H54 (cell line): ENCODE measurements around the gene CACNB1.

Experiments
- DNase-seq: peaks from one replicate; pipeline ENCODE4 v3.0.0; 2011; ENCODE audit warnings: low spot score, mixed read lengths; ENCODE audit not compliant: insufficient read length
- FAIRE-seq: peaks from 3 replicates; lab custom pipeline; 2011; peaks lifted over from hg19 to GRCh38; lab: Jason Lieb, UNC
- POLR2A ChIP-seq: IDR thresholded peaks from 2 replicates; pipeline ENCODE4 v1.6.1; 2011; ENCODE audit warnings: low read depth, mild to moderate bottlenecking, low read length

CACNB1 gene

DNA sequence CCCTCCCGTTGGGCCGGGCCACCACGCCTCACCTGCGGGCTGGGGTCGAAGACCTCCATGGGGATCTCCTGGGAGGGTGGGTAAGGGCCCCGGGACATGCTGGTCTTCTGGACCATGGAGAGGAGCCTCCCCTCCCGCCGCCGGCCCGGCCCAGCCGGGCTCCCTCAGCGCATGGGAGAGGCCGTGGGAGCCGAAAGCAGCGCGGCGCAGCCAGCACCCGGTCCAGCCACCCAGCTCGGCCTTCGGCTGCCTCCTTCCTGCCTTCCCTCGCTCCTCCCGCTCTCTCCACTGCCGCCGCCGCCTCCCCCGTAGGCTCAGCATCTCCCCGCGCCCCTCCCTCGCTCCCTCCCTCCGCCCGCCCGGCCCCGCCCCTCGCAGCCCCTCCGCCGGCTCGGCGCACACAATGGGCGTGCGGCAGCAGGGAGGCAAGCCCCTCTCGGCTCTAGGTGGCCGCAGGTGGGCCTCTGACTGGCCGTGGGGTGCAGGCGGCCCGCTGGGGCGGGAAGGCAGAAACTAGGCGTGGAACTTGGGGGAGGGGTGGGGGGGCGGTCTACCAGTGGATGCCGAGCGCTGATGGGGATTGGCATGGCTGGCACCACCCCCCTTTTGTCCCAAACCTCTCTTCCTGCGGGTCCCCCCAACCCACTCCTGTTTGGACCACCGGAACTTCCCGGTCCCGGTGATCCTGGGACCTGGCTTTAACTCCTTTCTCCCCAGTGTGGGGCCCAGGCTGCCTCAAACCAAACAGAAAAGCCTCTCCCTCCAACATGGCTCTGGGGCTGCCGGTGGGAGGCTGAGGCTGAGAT, at the start of gene CACNB1:
CACNB1 (minus strand) TSS at position 290 of the 806 bp plus-strand sequence; CDS start at position 116, 174 bp downstream.
- TF ChIP-seq POLR2A, result peak; percentile 93
- no peak for FAIRE-seq
- DNase-seq, result peak; percentile 86

DNA sequence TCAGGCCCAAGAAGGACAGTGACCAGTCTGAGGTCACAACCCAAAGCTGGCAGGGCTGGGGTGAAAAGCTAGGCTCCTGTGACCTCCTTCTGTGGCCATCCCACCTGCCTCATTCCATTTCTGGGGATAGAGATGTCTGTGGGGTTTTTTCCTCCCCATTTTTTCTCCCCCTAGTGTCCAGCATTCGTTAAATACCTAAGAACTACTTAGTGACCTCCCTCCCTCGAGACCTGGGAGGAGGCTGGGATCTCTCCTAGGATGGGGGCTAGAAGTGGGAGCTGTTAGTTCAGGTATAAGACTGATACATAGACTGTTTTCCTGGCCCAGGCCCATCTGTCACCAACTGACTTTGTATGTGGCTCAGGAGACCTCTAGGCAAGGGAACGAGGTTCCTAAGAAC, 48.8 kb upstream of the CACNB1 start:
- FAIRE-seq (no peak), DNase-seq (no peak)
- no peak for TF ChIP-seq POLR2A

DNA sequence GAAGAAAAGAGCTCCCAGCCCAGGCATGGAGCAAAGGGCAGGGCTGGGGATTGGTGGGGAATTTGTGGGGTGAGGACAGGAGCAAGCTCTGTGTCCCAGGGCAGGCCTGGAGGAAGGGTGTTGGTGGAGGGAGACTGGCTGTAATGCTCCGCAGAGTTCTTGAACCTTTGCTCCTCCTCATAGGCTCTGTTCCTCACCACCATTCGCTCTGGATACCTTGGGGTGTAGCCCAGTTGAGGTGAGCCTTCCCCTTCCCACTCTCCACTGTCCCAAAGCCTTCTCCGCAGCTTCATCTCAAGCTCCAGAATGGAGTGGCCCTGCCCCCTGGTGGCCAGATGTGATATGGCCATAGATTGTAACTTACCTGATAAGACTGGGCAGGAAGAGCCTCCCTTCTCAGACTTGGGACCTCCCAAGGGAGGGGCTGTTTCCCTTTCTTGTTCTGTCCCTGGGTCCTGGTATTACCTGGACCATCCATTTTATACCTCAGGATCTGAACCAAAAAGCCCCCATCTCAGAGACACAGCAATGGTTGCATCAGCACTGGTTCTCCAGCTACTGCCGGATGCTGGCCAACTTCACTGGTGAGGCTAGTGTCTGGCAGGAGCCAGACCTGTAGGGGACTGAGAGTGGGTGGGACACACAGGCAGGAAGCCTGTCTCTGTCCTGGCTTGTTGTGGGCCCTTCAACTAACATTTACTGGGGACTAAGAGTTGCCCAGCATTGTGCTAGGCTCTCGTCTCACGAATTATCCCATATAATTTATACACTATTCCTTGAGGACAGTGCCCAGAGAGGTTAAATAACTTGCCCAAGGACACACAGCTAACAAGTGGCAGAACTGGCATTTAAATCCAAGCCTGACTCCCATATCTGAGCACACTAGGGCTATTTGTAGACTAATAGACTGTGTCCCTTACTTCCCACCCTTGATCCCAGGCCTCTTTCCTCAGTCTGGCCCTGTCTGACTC, 47.4 kb upstream of the CACNB1 start:
- FAIRE-seq, result no peak
- no peak for TF ChIP-seq POLR2A
- DNase-seq, result no peak

DNA sequence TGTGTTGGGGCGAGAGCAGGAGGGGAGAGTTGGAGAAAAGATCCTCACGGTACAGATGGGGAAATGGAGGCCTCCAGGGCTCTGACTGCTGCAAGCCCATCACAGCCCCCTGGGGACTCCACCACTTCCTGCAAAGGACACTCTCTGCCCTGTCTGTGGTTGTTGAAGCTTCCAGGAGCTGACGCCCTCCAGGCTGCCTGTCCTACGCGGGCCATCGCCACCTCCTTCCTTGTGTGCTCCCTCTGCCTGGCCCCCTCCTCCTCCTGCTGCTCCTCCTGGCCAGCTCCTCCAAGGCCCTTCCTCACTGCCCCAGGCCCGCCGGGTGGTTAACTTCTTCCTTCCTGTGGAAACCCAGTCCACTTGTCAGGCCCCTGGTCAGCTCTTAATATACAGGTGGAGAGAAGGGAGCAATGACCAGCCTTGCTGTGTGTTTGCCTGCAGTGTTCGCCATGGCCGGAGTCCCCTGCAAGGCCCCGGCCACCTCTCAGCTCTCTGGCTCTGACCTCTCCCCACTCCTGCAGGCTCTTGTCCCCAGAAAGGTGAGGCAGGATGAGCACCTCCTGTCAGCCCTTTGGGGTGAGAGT, 46.6 kb upstream of the CACNB1 start:
- no peak for DNase-seq
- TF ChIP-seq POLR2A, result no peak
- no peak for FAIRE-seq

DNA sequence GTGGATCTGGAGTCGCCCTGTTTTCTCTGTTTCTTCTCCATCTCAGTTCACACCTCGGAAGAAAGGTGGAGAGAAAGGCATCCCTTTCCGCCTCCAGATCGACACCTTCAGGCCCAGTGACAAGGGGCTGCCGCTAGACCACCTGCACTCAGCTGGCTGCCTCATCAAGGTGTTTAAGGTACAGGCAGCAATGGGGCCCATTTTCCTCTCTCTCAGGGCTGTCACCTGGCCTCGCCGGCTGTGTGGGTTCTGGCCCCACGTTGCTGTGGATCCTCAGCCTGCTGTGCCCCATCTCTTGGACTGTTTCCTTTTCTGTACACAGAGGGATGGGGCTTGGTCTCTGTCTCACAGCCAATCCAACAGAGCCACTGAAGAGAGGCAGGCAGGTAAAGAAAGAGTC, 45.7 kb upstream of the CACNB1 start:
- TF ChIP-seq POLR2A, result no peak
- no peak for FAIRE-seq

DNA sequence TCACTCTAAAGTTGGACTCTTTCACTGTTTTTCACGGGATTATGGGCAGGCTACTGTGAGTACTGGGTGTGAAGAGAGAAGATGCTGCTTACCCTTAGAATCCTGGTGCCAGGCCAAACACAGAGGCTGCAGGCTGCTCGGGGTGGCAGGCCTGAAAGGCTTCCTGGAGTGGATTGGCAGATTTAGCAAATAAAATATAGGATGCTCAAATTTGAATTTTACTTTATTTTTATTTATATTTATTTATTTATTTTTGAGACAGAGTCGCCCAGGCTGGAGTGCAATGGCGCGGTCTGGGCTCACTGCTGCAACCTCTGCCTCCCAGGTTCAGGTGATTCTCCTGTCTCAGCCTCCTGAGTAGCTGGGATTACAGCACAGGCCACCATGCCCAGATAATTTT, 43.2 kb upstream of the CACNB1 start:
- no peak for FAIRE-seq
- no peak for TF ChIP-seq POLR2A

More for the DNA sequence above, 45.7 kb upstream of the CACNB1 start:
- DNase-seq, result no peak

DNA sequence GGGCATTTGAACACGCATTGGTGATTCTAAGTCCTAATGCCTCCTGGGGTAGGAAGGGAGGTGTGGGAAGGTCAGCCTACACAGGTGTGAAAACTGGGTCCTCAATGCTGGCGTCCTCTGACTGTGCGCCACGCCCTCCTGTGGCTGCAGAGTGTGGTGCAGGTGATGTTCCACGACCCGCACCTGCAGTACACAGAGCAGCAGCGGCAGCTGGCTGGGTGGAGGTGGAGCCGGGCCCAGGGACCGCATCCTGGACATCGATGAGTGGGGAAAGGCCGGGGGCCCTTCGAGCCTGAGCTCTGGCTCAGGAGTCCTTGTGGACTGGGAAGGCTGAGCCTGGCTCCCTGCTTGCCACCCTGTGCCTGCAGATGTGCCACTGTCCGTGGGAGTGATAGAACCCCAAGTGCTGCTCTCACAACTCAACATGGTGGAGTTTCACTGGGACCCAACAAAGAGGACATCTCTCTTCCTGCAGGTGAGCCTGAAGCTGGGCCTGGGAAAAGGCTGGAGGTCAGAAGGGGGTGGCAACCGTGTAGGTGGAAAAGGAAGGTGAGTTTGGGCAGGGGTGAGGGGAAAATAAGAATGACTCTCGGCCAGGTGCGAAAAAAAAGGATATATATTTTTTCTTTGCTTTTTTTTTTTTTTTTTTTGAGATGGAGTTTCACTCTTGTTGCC, 42.3 kb upstream of the CACNB1 start:
- no peak for TF ChIP-seq POLR2A
- FAIRE-seq (no peak), DNase-seq (no peak)

More for the DNA sequence above, 43.2 kb upstream of the CACNB1 start:
- DNase-seq, result no peak

DNA sequence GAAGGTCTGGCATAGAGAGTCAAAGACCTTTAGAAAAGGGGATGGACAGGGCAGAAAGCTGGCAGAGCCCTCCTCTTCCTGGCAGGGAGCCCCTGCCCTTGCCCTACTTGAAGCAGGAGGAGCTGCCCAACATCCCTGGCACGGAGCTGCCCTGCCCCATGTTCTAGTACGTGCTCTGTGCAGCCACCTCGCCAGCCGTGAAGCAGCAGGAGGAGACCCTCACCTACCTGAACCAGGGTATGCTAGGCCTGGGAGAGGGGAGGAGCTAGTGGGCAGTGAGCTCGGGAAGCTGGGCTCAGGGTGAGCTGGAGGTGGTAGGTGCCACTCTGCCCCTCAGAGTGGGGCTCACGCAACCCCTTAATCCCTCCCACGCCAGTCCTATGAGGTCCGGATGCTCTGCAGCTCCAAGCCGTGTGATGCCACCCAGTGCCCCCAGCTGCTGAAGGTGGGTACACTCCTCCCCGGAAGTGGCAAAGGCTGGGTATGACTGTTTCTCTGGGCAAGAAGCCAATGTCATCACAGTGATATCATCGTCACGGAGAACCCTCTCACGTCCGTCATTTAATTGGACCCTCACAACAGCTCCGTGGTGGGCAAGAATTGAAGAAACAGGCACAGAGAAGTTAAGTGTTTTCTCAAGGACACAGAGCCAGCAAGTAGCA, 41.0 kb upstream of the CACNB1 start:
- DNase-seq (peak; percentile 93), FAIRE-seq (peak; percentile 36)
- no peak for TF ChIP-seq POLR2A

DNA sequence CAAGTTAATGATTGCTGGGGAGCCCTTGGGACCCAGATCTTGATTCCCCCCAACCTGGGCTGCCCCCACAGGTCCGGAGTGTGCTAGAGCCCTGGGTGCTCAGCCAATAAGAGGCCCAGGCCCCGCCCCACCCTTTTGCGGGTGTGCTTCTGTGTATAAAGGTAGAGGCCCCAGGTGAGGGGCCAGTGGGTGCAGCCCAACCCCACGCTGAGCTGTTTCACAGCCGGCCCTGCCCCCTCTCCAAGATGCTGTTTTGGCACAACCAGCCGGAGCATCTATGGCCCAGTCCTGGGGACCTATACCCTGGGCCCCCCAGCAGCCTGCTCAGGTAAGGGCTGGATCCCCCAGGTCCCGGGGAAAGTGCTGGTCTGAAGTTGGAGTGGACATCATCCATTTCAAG, 40.1 kb upstream of the CACNB1 start:
- FAIRE-seq, result no peak
- DNase-seq, result no peak
- TF ChIP-seq POLR2A, result no peak

DNA sequence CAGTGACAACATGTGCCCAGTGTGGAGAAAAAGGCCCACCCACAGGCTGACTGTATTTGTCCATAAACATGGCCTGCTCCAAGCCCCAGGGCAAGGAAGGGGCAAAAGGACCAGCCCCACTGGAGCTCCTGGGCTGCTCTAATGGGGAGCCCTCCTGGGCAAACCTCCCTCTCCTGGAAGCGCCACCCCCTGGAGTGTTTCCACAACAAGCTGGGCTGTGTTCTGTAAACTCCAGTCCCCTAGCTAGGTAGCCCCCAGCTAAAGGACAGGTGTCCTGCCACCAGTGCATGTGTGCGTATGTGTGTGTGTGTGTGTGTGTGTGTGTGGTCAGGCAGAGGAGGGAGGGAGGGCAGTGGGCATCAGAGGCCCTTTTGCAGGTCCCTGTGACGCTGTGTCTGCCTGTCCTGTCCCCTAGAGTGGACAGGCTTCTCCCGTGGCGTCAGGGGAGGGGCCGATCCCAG, 39.5 kb upstream of the CACNB1 start:
- FAIRE-seq (no peak), DNase-seq (no peak)
- TF ChIP-seq POLR2A, result no peak

DNA sequence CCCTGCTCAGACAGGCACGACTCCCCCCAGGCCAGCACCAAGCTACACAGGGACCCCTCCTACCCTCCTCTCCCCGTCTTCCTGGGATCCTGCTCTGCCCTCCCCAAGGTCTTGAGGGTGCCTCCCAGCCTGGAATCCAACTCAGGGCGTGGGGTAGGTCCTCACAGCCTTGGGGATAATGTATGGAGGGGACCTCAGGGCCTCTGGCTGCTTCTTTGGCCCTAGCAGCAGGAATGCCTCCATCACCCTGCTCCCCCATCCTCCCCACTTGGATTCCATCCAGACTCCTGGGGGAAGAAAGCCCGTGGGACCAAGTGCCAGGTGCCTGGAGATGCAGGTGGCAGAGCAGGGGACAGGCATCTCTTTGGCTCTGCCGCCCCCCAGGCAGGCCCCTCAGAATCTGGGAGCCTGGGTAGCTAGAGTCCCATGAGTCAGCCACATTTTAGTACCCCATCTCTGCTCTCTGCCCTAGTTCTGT, 39.0 kb upstream of the CACNB1 start:
- DNase-seq, result no peak
- no peak for TF ChIP-seq POLR2A
- no peak for FAIRE-seq
